T-helper 9 cell (primary cell): Measurements from ENCODE around the gene STXBP6.
"Not testable (repeated sequence)": the region's sequence is repeated elsewhere in the genome, so short reads cannot be mapped to it uniquely, and the experiment has no call there.

ENCODE experiments used
- DNase-seq: peaks from one replicate; pipeline ENCODE4 v3.0.0-alpha.2; 2020

The STXBP6 gene

GRCh38 chr14:24785698-24786097 lies 264.2 kb downstream of the STXBP6 start:
- no peak for DNase-seq

DNA sequence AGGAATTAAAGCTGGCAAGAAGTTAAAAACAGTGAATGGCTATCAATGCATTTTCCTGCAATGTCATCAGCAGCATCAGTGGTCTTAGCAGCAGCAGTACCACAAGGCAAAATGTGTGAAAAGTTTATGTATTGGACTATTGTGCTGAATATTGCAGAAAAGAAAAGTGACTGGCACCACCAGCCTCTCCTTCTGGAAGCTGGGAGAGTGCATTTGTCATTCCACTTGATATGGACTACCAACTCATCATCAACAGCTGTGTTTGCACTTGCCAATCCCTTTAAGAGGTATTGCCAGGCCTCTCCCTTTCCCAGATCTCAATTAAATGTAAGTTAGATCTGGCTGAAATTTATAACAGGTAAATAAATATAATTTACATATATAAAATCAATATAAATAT lies 265.0 kb downstream of the STXBP6 start:
- no peak for DNase-seq

DNA sequence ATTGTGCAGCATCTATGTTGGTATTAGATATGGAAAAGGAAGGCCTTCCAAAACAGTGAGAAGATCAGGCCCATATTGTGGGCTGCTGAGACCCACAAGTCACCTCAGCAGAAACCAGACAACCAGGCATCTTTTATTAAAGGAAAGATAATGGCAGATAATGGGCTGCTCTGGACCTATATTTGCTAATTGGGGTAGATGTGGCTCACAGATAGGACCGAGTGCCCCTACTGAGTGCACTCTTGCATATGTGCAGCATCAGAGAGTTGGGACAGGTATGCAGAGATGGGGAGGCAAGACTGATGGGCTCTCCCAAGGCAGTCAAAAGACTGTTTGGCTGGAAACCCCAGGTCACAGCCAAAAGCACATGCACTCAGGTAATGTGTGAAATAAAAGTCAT lies 266.2 kb downstream of the STXBP6 start:
- DNase-seq: no peak

DNA sequence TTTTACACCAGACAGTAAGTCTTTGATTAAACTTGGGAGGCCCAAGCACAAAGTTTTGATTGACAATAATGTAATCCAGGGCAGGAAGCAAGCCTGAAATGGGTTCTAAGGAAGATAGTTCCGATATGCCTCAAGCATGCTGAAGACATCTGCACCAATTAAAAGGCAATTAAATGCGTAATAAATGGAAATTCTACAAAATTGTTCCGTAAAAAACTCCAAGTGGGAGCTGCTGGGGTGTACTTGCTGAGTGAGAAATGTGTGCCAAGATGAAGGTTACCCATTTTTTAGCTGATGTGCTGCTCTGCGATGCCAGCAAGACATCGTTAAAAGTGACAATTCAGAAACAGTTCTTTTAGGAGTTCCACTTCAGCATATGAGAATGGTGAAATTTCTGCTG lies 269.7 kb downstream of the STXBP6 start:
- DNase-seq: no peak

DNA sequence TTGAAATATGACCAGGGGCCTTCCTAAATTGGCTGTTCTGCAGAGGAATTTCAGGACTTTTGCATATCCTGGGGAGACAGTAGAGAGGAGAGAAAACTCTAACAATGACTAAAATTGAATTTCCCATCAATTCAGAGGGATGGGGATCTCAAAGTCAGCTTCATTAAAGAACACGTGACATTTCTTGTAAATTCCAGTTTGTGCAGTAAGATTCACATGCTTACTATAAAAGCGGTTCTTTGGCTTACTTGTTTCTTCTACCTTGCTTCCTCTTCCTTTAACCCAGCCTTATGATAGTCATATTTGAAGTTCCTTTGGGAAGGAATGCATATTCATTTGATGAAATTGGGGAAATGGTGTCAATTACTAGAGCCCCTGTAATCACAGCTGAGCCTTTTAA lies 272.3 kb downstream of the STXBP6 start:
- no peak for DNase-seq

- DNase-seq: no peak
Observed at GRCh38 chr14:24775950-24776349, 274.0 kb downstream of the STXBP6 start.

DNA sequence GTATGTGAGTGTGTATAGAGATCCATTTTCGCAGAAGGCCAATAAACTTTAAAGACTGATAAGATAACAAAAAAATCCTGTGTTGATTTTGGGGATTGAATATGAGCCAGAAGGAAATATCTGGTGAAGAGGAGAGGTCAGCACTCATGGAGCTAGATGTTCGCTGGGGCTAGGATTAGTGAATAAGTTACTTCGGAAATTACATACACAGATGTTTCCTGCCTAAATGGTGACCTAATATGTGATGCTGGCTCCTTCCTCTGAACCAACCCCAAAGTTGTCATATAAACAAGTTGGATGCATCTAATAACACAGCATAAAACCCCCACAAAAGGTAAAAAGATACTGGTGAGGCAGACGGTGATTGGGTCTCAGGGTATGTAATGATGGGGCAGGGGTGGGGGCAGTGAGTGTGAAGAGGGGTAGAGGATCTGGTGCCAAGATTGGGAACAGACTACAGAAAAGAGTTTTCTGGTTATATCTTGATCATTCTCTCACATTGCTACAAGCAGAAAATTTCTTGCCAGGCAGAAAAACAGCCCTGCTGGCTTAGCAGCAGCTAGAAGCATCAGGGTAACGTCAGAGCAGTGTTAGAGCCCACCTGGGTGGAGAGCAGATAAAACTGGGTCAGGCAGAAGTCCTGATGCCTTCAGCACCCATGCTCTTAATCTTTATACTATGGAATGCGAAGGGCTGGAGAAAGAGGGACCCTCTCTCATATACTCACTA lies 275.6 kb downstream of the STXBP6 start:
- DNase-seq: no peak

DNA sequence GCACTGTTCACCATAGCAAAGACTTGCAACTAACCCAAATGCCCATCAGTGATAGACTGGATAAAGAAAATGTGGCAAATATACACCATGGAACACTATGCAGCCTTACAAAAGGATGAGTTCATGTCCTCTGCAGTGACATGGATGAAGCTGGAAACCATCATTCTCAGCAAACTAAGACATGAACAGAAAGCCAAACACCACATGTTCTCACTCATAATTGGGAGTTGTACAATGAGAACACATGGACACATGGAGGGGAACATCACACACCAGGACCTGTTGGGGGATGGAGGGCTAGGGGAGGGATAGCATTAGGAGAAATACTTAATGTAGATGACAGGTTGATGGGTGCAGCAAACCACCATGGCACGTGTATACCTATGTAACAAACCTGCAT lies 276.4 kb downstream of the STXBP6 start:
- not testable (repeated sequence) for DNase-seq

DNA sequence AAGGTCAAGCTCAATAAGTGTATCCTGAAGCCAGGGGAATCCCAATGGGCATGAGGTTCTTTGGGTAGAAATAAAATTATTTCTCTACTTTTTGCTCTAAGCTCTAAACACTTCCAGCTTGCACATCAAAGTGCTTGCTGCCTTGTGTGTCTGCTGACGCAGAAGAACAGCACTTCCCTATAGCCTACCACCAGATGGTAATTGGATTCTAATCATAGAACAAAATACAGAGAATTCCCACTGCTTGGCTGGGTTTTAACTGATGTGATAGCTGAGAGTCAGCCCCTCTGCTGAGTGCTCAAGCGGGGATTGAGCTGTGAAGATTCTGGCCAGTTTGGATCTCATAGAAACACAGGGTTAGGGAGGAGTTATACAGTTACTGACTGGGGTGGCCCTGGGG lies 283.5 kb downstream of the STXBP6 start:
- no peak for DNase-seq

GRCh38 chr14:24761141-24761540 lies 288.8 kb downstream of the STXBP6 start:
- DNase-seq: no peak
